ENCODE results near the gene CHCHD6. TPM values are rescaled to one million over a fixed set of nuclear protein-coding genes. Genes with fewer than 3 reads are reported as not detected.
A peak's percentile ranks its signal among the peaks of the same experiment; 100 is the strongest.

The CHCHD6 gene
- total RNA-seq, 1 experiment from 2014 or later, result 29.6 TPM

GRCh38 chr3:126857928-126858327 lies 153.9 kb downstream of the CHCHD6 start:
- Mint-ChIP-seq H3K27ac (ENCODE audit: low read depth, unreplicated experiment) (no peak overlapping the region), H3K9me3 (ENCODE audit: unreplicated experiment) (no peaks in the 10 kb centered on the region), H3K4me1 (ENCODE audit: insufficient read depth, unreplicated experiment) (peaks cover 23% of the 10 kb centered on the region), H3K36me3 (ENCODE audit: insufficient read depth, unreplicated experiment) (peaks cover under 1% of the 10 kb centered on the region), H3K27me3 (ENCODE audit: insufficient read depth, unreplicated experiment) (no peaks in the 10 kb centered on the region), H3K4me3 (ENCODE audit: unreplicated experiment) (no peak overlapping the region)
- no peak for TF ChIP-seq CTCF (IDR thresholded peaks at IDR 0.05; ENCODE audit: unreplicated experiment)
- CTCF ChIA-PET, result interaction anchor here (1.1 kb wide), 1 partner anchor 124 kb away, joined by 3 read pairs; no protein-coding TSS in a partner anchor
- intact Hi-C loops (cut with micrococcal nuclease), result loop anchor here (1.0 to 2.0 kb wide), 2 partner anchors 103 to 106 kb away; no protein-coding TSS in a partner anchor
- no peak for DNase-seq (ENCODE audit: unreplicated experiment)
- no TSS peak for BruUV-seq (replicated peaks)
- POLR2A ChIA-PET, result interaction anchor here (0.5 to 0.6 kb wide), 2 partner anchors 10 to 76 kb away, joined by 3 read pairs; no protein-coding TSS in a partner anchor

GRCh38 chr3:126858401-126858800 lies 154.4 kb downstream of the CHCHD6 start:
- CTCF ChIA-PET, result interaction anchor here (1.1 to 1.3 kb wide), 2 partner anchors 20 to 124 kb away, joined by 3 read pairs; no protein-coding TSS in a partner anchor
- BruUV-seq (replicated peaks), result no TSS peak
- POLR2A ChIA-PET, result interaction anchor here (0.5 to 1.0 kb wide), 2 partner anchors 38 to 76 kb away, joined by 3 read pairs; no protein-coding TSS in a partner anchor
- Mint-ChIP-seq H3K4me3 (ENCODE audit: unreplicated experiment) (no peak overlapping the region), H3K27me3 (ENCODE audit: insufficient read depth, unreplicated experiment) (no peaks in the 10 kb centered on the region), H3K36me3 (ENCODE audit: insufficient read depth, unreplicated experiment) (no peaks in the 10 kb centered on the region), H3K9me3 (ENCODE audit: unreplicated experiment) (no peaks in the 10 kb centered on the region), H3K4me1 (ENCODE audit: insufficient read depth, unreplicated experiment) (peaks cover 23% of the 10 kb centered on the region), H3K27ac (ENCODE audit: low read depth, unreplicated experiment) (no peak overlapping the region)
- DNase-seq (ENCODE audit: unreplicated experiment), result no peak
- no peak for TF ChIP-seq CTCF (IDR thresholded peaks at IDR 0.05; ENCODE audit: unreplicated experiment)
- intact Hi-C loops (cut with micrococcal nuclease), result loop anchor here (1.0 to 2.0 kb wide), 2 partner anchors 102 to 106 kb away; no protein-coding TSS in a partner anchor

GRCh38 chr3:126858887-126859286 lies 154.8 kb downstream of the CHCHD6 start:
- peak overlapping the region; percentile 4 for H3K27ac Mint-ChIP-seq (ENCODE audit: low read depth, unreplicated experiment)
- no peak for TF ChIP-seq CTCF (IDR thresholded peaks at IDR 0.05; ENCODE audit: unreplicated experiment)
- H3K9me3 Mint-ChIP-seq (ENCODE audit: unreplicated experiment), result no peaks in the 10 kb centered on the region
- POLR2A ChIA-PET, result interaction anchor here (0.6 to 1.0 kb wide), 2 partner anchors 37 to 151 kb away, joined by 3 read pairs; no protein-coding TSS in a partner anchor
- no peaks in the 10 kb centered on the region for H3K36me3 Mint-ChIP-seq (ENCODE audit: insufficient read depth, unreplicated experiment)
- peak; percentile 99 for DNase-seq (ENCODE audit: unreplicated experiment)
- intact Hi-C loops (cut with micrococcal nuclease), result loop anchor here (1.0 to 2.0 kb wide), 2 partner anchors 102 to 107 kb away; no protein-coding TSS in a partner anchor
- BruUV-seq (replicated peaks), result no TSS peak
- H3K4me1 Mint-ChIP-seq (ENCODE audit: insufficient read depth, unreplicated experiment), result peaks cover 23% of the 10 kb centered on the region
- no peak overlapping the region for H3K4me3 Mint-ChIP-seq (ENCODE audit: unreplicated experiment)
- no peaks in the 10 kb centered on the region for H3K27me3 Mint-ChIP-seq (ENCODE audit: insufficient read depth, unreplicated experiment)
- CTCF ChIA-PET, result interaction anchor here (0.6 to 1.6 kb wide), 5 partner anchors 15 to 179 kb away, joined by 3 to 7 read pairs (median 3); no protein-coding TSS in a partner anchor

- H3K36me3 Mint-ChIP-seq (ENCODE audit: insufficient read depth, unreplicated experiment), result no peaks in the 10 kb centered on the region
- no peaks in the 10 kb centered on the region for H3K27me3 Mint-ChIP-seq (ENCODE audit: insufficient read depth, unreplicated experiment)
- intact Hi-C loops (cut with micrococcal nuclease), result loop anchor here (2.0 kb wide), 1 partner anchor 101 kb away; no protein-coding TSS in a partner anchor
- peak; percentile 21 for DNase-seq (ENCODE audit: unreplicated experiment)
- TF ChIP-seq CTCF (IDR thresholded peaks at IDR 0.05; ENCODE audit: unreplicated experiment), result no peak
- no TSS peak for BruUV-seq (replicated peaks)
- H3K27ac Mint-ChIP-seq (ENCODE audit: low read depth, unreplicated experiment), result peak overlapping the region; percentile 4
- no peak overlapping the region for H3K4me3 Mint-ChIP-seq (ENCODE audit: unreplicated experiment)
- CTCF ChIA-PET, result interaction anchor here (0.6 to 1.6 kb wide), 4 partner anchors 14 to 179 kb away, joined by 3 to 7 read pairs (median 4); no protein-coding TSS in a partner anchor
- H3K9me3 Mint-ChIP-seq (ENCODE audit: unreplicated experiment), result no peaks in the 10 kb centered on the region
- peaks cover 23% of the 10 kb centered on the region for H3K4me1 Mint-ChIP-seq (ENCODE audit: insufficient read depth, unreplicated experiment)
- POLR2A ChIA-PET, result interaction anchor here (0.6 to 1.0 kb wide), 2 partner anchors 37 to 151 kb away, joined by 3 read pairs; no protein-coding TSS in a partner anchor
Observed at GRCh38 chr3:126859415-126860246, 155.6 kb downstream of the CHCHD6 start.
